Measurements from ENCODE around the gene GNG12. TPM values are rescaled to one million over a fixed set of nuclear protein-coding genes. Genes with fewer than 3 reads are reported as not detected.
A peak's percentile ranks its signal among the peaks of the same experiment; 100 is the strongest.

Gene GNG12
- total and polyA plus RNA-seq, 4 experiments from 2014 or later = not detected

- no peak for DNase-seq
- ChIA-PET CTCF (ENCODE audit: partially characterized antibody) (interaction anchor here (4.3 to 5.0 kb wide), 2 partner anchors 72 to 126 kb away, joined by 12 to 46 read pairs; no protein-coding TSS in a partner anchor), POLR2A (ENCODE audit: partially characterized antibody) (no interaction called here)
- no peaks in the 10 kb centered on the region for H3K27me3 Mint-ChIP-seq
- no peaks in the 10 kb centered on the region for H3K27me3 ChIP-seq (ENCODE audit: insufficient read depth, low read length)
- H3K4me3 ChIP-seq (ENCODE audit: low read length in 2 of 2) = no peak overlapping the region
- H3K36me3 Mint-ChIP-seq = peaks cover 4 to 14% of the 10 kb centered on the region in 2 donors
- H3K27ac ChIP-seq (ENCODE audit: low read depth, low read length) = no peak overlapping the region
- intact Hi-C loops (cut with micrococcal nuclease) = loop anchor here (2.0 kb wide), 1 partner anchor 73 kb away; no protein-coding TSS in a partner anchor
- H3K9me3 Mint-ChIP-seq = no peaks in the 10 kb centered on the region
- peak overlapping the region in 5 of 8 donors; percentile 4 to 54 (median 11) for H3K4me3 Mint-ChIP-seq
- peaks cover 11 to 24% (median 18%) of the 10 kb centered on the region in 4 donors for H3K4me1 Mint-ChIP-seq
- H3K27ac Mint-ChIP-seq = peak overlapping the region in 2 of 7 donors; percentile 3 to 7
- peaks cover 19% of the 10 kb centered on the region for H3K4me1 ChIP-seq (ENCODE audit: insufficient read depth, low read length)
- H3K9me3 ChIP-seq (ENCODE audit: control insufficient read depth in 1 of 2, low read length in 2 of 2) = no peaks in the 10 kb centered on the region
- H3K36me3 ChIP-seq (ENCODE audit: insufficient read depth, low read length) = no peaks in the 10 kb centered on the region
Measured at GRCh38 chr1:67687649-67688048, 145.6 kb downstream of the GNG12 start.

GRCh38 chr1:67687198-67687545, 146.1 kb downstream of the GNG12 start:
- Histone ChIP-seq H3K27me3 (ENCODE audit: insufficient read depth, low read length) (no peaks in the 10 kb centered on the region), H3K4me1 (ENCODE audit: insufficient read depth, low read length) (peaks cover 19% of the 10 kb centered on the region), H3K36me3 (ENCODE audit: insufficient read depth, low read length) (no peaks in the 10 kb centered on the region), H3K4me3 (ENCODE audit: low read length in 2 of 2) (no peak overlapping the region), H3K27ac (ENCODE audit: low read depth, low read length) (peak overlapping the region; percentile 60), H3K9me3 (ENCODE audit: control insufficient read depth in 1 of 2, low read length in 2 of 2) (no peaks in the 10 kb centered on the region)
- Mint-ChIP-seq H3K27ac (peak overlapping the region in 4 of 7 donors; percentile 13 to 88 (median 58)), H3K9me3 (no peaks in the 10 kb centered on the region), H3K27me3 (no peaks in the 10 kb centered on the region), H3K36me3 (peaks cover 4 to 14% of the 10 kb centered on the region in 2 donors), H3K4me1 (peaks cover 11 to 24% (median 18%) of the 10 kb centered on the region in 4 donors), H3K4me3 (peak overlapping the region; percentile 25 to 99 (median 98))
- ChIA-PET CTCF (ENCODE audit: partially characterized antibody) (interaction anchor here (1.6 to 5.0 kb wide), 3 partner anchors 17 to 126 kb away, joined by 3 to 46 read pairs (median 12); no protein-coding TSS in a partner anchor), POLR2A (ENCODE audit: partially characterized antibody) (interaction anchor here (2.9 to 3.8 kb wide), 3 partner anchors 12 to 73 kb away, joined by 21 to 49 read pairs (median 31); no protein-coding TSS in a partner anchor)
- DNase-seq = no peak
- intact Hi-C loops (cut with micrococcal nuclease) = loop anchor here (2.0 kb wide), 1 partner anchor 74 kb away; no protein-coding TSS in a partner anchor

- DNase-seq = peak; percentile 58 to 76 (median 68)
- Histone ChIP-seq H3K27ac (ENCODE audit: low read depth, low read length) (peak overlapping the region; percentile 60), H3K9me3 (ENCODE audit: control insufficient read depth in 1 of 2, low read length in 2 of 2) (no peaks in the 10 kb centered on the region), H3K4me3 (ENCODE audit: low read length in 2 of 2) (peak overlapping the region; percentile 69 to 81), H3K4me1 (ENCODE audit: insufficient read depth, low read length) (peaks cover 19% of the 10 kb centered on the region), H3K36me3 (ENCODE audit: insufficient read depth, low read length) (no peaks in the 10 kb centered on the region), H3K27me3 (ENCODE audit: insufficient read depth, low read length) (no peaks in the 10 kb centered on the region)
- peak overlapping the region; percentile 93 to 99 (median 98) for H3K4me3 Mint-ChIP-seq
- POLR2A ChIA-PET (ENCODE audit: partially characterized antibody) = interaction anchor here (1.0 to 4.4 kb wide), 11 partner anchors 8 to 762 kb away, joined by 3 to 49 read pairs (median 10); partner anchors contain the start of genes DNAI4, MIER1 and SERBP1
- H3K4me1 Mint-ChIP-seq = peaks cover 11 to 24% (median 18%) of the 10 kb centered on the region in 4 donors
- no peaks in the 10 kb centered on the region for H3K9me3 Mint-ChIP-seq
- CTCF ChIA-PET (ENCODE audit: partially characterized antibody) = interaction anchor here (0.8 to 5.0 kb wide), 6 partner anchors 8 to 125 kb away, joined by 3 to 46 read pairs (median 4); no protein-coding TSS in a partner anchor
- H3K27ac Mint-ChIP-seq = peak overlapping the region; percentile 85 to 94 (median 89)
- H3K27me3 Mint-ChIP-seq = no peaks in the 10 kb centered on the region
- H3K36me3 Mint-ChIP-seq = peaks cover 4 to 14% of the 10 kb centered on the region in 2 donors
- intact Hi-C loops (cut with micrococcal nuclease) = loop anchor here (2.0 kb wide), 1 partner anchor 74 kb away; no protein-coding TSS in a partner anchor
Measured at GRCh38 chr1:67686267-67687197, 146.7 kb downstream of the GNG12 start.

GRCh38 chr1:67685558-67686266, 147.6 kb downstream of the GNG12 start:
- Histone ChIP-seq H3K4me3 (ENCODE audit: low read length in 2 of 2) (peak overlapping the region; percentile 69 to 81), H3K4me1 (ENCODE audit: insufficient read depth, low read length) (peaks cover 19% of the 10 kb centered on the region), H3K9me3 (ENCODE audit: control insufficient read depth in 1 of 2, low read length in 2 of 2) (no peaks in the 10 kb centered on the region), H3K36me3 (ENCODE audit: insufficient read depth, low read length) (no peaks in the 10 kb centered on the region), H3K27me3 (ENCODE audit: insufficient read depth, low read length) (no peaks in the 10 kb centered on the region), H3K27ac (ENCODE audit: low read depth, low read length) (peak overlapping the region; percentile 60)
- Mint-ChIP-seq H3K27me3 (no peaks in the 10 kb centered on the region), H3K4me1 (peaks cover 11 to 24% (median 18%) of the 10 kb centered on the region in 4 donors), H3K27ac (peak overlapping the region; percentile 78 to 97 (median 96)), H3K36me3 (peaks cover 4 to 14% of the 10 kb centered on the region in 2 donors), H3K4me3 (peak overlapping the region; percentile 96 to 99 (median 98)), H3K9me3 (no peaks in the 10 kb centered on the region)
- POLR2A ChIA-PET (ENCODE audit: partially characterized antibody) = interaction anchor here (0.5 to 4.4 kb wide), 18 partner anchors 9 to 1338 kb away, joined by 3 to 49 read pairs (median 5); partner anchors contain the start of genes DNAI4, MIER1, SERBP1 and SLC35D1
- CTCF ChIA-PET (ENCODE audit: partially characterized antibody) = interaction anchor here (0.8 to 5.0 kb wide), 11 partner anchors 8 to 124 kb away, joined by 3 to 46 read pairs (median 4); no protein-coding TSS in a partner anchor
- intact Hi-C loops (cut with micrococcal nuclease) = loop anchor here (1.0 to 2.0 kb wide), 5 partner anchors 11 to 755 kb away; partner anchors contain the start of gene SERBP1
- peak; percentile 50 to 73 (median 53) for DNase-seq

- H3K27me3 Mint-ChIP-seq = no peaks in the 10 kb centered on the region
- H3K4me1 Mint-ChIP-seq = peaks cover 11 to 24% (median 18%) of the 10 kb centered on the region in 4 donors
- H3K9me3 Mint-ChIP-seq = no peaks in the 10 kb centered on the region
- POLR2A ChIA-PET (ENCODE audit: partially characterized antibody) = interaction anchor here (0.5 to 4.4 kb wide), 16 partner anchors 10 to 1338 kb away, joined by 3 to 49 read pairs (median 5); partner anchors contain the start of genes DNAI4, MIER1, SERBP1 and SLC35D1
- Histone ChIP-seq H3K36me3 (ENCODE audit: insufficient read depth, low read length) (no peaks in the 10 kb centered on the region), H3K4me3 (ENCODE audit: low read length in 2 of 2) (peak within 1 kb of the TSS; percentile 69 to 81), H3K9me3 (ENCODE audit: control insufficient read depth in 1 of 2, low read length in 2 of 2) (no peaks in the 10 kb centered on the region), H3K27ac (ENCODE audit: low read depth, low read length) (peak within 1 kb of the TSS; percentile 60), H3K4me1 (ENCODE audit: insufficient read depth, low read length) (peaks cover 19% of the 10 kb centered on the region), H3K27me3 (ENCODE audit: insufficient read depth, low read length) (no peaks in the 10 kb centered on the region)
- H3K36me3 Mint-ChIP-seq = peaks cover 4 to 14% of the 10 kb centered on the region in 2 donors
- CTCF ChIA-PET (ENCODE audit: partially characterized antibody) = interaction anchor here (0.9 to 5.0 kb wide), 10 partner anchors 11 to 124 kb away, joined by 3 to 46 read pairs (median 4); no protein-coding TSS in a partner anchor
- H3K4me3 Mint-ChIP-seq = peak within 1 kb of the TSS; percentile 96 to 99 (median 98)
- DNase-seq = peak; percentile 93 to 98 (median 95)
- H3K27ac Mint-ChIP-seq = peak within 1 kb of the TSS; percentile 88 to 97 (median 96)
- intact Hi-C loops (cut with micrococcal nuclease) = loop anchor here (1.0 to 2.0 kb wide), 4 partner anchors 11 to 754 kb away; partner anchors contain the start of gene SERBP1
Measured at GRCh38 chr1:67685067-67685557, 148.2 kb downstream of the GNG12 start, which contains the start of gene GADD45A. Gene GADD45A (plus strand): TSS chr1:67685201. CDS start chr1:67685495, 294 bp downstream.

- H3K4me3 ChIP-seq (ENCODE audit: low read length in 2 of 2) = peak overlapping the region; percentile 57 to 69
- CTCF ChIA-PET (ENCODE audit: partially characterized antibody) = interaction anchor here (0.9 to 5.0 kb wide), 9 partner anchors 10 to 123 kb away, joined by 3 to 46 read pairs (median 4); no protein-coding TSS in a partner anchor
Measured at GRCh38 chr1:67684526-67685066, 148.7 kb downstream of the GNG12 start.

More at GRCh38 chr1:67684526-67685066, 148.7 kb downstream of the GNG12 start:
- H3K4me1 Mint-ChIP-seq = peaks cover 11 to 24% (median 18%) of the 10 kb centered on the region in 4 donors
- Histone ChIP-seq H3K9me3 (ENCODE audit: control insufficient read depth in 1 of 2, low read length in 2 of 2) (no peaks in the 10 kb centered on the region), H3K27me3 (ENCODE audit: insufficient read depth, low read length) (no peaks in the 10 kb centered on the region), H3K4me1 (ENCODE audit: insufficient read depth, low read length) (peaks cover 19% of the 10 kb centered on the region), H3K27ac (ENCODE audit: low read depth, low read length) (no peak overlapping the region), H3K36me3 (ENCODE audit: insufficient read depth, low read length) (no peaks in the 10 kb centered on the region)
- H3K4me3 Mint-ChIP-seq = peak overlapping the region; percentile 96 to 99 (median 98)
- POLR2A ChIA-PET (ENCODE audit: partially characterized antibody) = interaction anchor here (1.0 to 4.4 kb wide), 14 partner anchors 10 to 1337 kb away, joined by 3 to 49 read pairs (median 6); partner anchors contain the start of genes DNAI4, MIER1, SERBP1 and SLC35D1
- H3K27ac Mint-ChIP-seq = peak overlapping the region; percentile 88 to 97 (median 96)
- peak in 1 of 5 donors; percentile 8 for DNase-seq
- peaks cover 4 to 14% of the 10 kb centered on the region in 2 donors for H3K36me3 Mint-ChIP-seq
- H3K9me3 Mint-ChIP-seq = no peaks in the 10 kb centered on the region
- intact Hi-C loops (cut with micrococcal nuclease) = loop anchor here (1.0 to 2.0 kb wide), 4 partner anchors 10 to 754 kb away; partner anchors contain the start of gene SERBP1
- H3K27me3 Mint-ChIP-seq = no peaks in the 10 kb centered on the region

All from CD4-positive, alpha-beta memory T cell (primary cell).